HPDE6-E6E7 (cell line): Measurements from ENCODE around the gene SLTM.
"Not testable (repeated sequence)": the region's sequence is repeated elsewhere in the genome, so short reads cannot be mapped to it uniquely, and the experiment has no call there.

Experiments used
- DNase-seq: peaks from one replicate; pipeline ENCODE4 v3.0.0; 2011; ENCODE audit warnings: missing footprints; ENCODE audit errors: extremely low spot score

The SLTM gene

DNA sequence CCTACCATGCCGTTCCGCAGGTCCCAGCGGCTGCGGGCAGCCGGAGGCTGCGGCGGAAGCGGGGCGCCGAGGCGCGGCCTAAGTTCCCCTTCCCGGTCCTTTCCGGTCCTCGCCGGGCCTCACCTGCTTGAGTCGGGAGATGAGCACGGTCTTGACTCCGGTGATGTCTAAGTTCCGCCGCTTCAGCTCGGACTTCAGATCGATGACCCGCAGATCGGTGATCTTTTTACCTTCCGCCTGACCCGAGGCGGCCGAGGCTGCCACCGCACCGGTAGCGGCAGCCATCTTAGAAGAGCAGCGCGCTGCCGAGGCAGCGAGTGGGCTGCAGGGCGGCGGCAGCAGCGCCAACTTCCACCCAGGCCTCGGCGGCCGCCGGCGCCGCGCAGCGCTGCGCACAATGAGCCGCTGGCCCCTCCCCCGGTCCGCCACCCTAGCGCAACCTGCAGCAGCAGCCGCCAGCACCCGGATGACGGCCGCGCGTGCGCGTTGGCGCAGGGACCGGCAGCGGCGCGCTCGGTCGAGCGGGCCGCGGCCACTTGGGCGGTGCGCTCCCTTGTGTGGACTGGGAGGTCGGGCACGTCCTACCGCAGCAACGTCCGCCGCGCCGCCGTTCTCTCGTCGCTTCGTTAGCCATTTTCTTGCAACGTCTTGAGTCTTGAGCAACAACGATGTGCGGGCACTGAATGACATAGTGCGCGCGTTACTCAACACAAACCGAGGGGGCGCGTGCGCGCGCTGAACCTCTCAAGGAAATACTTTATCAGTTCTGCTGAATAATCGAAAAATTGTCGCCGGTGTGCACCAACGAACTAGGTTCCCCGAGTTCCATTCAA lies at the start of gene SLTM:
Gene SLTM, minus strand, starts transcription at position 399 of the 833 bp plus-strand sequence. Its CDS starts 114 bp downstream, at position 285.
- peak; percentile 85 for DNase-seq

DNA sequence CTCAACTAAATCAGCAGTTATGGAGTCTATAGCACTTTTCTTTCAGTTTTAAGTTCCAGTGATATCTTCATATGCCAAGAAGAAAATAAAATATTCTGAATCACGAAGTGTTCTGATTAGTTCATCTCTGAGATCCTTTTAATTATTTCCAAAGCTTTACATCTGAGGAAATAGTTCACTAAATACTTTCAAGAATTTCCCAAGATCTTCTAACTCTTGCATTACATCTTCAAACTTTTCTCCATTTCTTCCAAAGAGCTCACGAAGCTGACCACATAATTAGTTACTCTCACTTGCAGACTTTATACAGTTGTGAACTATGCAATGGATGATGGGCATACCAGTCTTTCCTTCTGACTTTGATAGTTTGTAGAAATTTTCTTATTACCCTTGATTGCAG lies 49.8 kb upstream of the SLTM start:
- DNase-seq: no peak

DNA sequence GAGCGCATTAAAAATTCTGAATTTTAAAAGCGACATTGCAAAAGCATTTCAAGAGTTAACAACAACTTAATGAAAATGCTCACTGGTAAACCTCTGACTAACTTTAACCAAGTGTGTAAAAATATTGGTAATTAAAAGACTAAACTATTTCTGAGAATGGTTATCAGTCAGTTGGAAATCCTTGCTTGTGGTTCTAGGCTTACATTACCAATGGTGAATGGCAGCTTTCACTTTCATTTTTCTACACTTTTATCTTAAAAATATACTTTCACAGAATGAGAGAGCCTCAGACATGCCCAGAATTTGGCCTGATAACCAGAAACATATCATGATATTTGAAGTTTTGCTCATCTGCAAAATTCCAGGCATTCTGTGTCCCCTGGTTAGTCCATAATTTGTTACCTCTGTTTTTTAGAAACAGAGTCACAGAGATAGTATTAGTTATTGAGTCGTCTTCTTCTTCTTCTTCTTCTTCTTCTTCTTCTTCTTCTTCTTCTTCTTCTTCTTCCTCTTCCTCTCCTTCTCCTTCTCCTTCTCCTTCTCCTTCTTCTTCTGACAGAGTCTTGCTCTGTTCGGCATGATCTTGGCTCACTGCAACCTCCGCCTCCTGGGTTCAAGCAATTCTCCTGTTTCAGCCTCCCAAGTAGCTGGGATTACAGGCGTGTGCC lies 48.5 kb upstream of the SLTM start:
- no peak for DNase-seq

DNA sequence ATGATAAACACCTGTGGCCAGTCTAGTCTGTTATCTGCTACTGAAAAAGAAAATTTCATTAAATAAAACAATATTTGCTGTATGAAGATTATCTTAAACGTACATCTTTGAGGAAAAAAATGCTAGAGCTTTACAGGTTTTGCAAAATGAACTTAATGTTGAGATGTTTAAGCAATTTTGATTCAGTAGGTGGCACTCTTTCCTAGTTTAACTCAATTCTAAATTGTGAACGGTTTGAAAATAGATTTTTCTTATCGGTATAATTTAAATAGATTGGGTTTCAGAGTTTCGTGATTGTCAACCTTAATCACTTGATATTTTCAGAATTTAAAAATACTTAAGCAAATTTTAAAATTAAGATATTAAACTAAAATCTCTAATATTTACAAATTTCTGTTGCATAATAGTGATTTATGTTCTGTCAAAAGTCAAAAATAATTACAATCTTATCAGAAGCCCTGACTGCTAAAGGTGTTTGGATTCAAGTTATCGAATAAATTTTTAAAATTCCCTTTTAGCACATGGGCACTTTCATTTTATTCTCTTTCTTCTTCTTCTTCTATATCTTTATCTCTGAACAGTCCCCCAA lies 47.0 kb upstream of the SLTM start:
- no peak for DNase-seq

DNA sequence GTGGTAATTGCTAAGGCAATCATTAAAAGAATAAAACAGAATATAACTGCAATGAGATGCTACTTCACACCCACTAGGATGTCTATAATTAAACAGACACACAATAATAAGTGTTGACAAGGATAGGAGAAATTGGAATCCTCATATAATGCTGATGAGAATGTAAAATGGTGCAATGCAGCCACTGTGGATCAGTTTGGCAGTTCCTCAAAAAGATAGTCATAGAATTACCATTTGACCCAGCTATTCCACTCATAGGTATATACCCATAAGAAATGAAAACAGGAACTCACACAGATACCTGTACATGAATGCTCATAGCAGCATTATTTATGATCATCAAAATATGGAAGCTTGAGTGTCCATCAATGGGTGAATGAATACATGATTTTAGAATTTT lies 44.4 kb upstream of the SLTM start:
- no peak for DNase-seq

DNA sequence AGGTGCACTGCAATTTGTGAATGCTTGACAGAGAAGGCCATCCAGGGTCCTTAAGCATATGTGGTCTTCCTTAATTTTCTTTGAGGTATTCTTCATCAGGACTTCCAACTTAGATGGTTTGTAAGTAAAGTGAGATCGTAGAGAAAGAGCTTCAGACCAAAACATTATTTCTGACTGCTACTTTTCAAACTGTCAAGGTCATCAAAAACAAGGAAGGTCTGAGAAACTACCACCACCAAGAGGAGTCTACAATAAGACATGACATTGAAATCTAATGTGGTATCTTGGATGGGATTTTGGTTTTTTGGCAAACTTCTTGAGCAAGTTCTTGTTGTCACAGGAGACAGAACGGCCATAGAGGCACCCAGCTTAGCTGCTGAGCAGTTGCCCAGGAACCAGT lies 34.0 kb upstream of the SLTM start:
- no peak for DNase-seq

DNA sequence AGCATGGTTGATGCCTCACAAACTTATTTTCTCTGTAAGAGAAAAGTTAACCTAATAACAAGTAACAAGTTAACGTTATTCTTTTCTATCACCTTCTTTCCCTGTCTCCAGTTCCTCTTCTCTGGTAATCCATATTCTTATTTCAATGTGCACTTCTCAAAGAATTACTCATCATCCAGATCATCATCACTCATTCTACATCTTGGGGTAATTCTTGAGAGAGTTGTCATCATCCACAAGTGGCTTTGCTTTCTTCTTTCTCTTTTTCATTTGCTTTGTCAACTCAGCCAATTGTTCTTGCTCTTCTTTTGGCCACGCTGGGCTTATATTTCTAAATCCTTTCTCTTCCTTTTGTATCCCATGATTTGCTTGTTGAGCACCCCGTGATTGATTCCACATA lies 33.2 kb upstream of the SLTM start:
- no peak for DNase-seq

DNA sequence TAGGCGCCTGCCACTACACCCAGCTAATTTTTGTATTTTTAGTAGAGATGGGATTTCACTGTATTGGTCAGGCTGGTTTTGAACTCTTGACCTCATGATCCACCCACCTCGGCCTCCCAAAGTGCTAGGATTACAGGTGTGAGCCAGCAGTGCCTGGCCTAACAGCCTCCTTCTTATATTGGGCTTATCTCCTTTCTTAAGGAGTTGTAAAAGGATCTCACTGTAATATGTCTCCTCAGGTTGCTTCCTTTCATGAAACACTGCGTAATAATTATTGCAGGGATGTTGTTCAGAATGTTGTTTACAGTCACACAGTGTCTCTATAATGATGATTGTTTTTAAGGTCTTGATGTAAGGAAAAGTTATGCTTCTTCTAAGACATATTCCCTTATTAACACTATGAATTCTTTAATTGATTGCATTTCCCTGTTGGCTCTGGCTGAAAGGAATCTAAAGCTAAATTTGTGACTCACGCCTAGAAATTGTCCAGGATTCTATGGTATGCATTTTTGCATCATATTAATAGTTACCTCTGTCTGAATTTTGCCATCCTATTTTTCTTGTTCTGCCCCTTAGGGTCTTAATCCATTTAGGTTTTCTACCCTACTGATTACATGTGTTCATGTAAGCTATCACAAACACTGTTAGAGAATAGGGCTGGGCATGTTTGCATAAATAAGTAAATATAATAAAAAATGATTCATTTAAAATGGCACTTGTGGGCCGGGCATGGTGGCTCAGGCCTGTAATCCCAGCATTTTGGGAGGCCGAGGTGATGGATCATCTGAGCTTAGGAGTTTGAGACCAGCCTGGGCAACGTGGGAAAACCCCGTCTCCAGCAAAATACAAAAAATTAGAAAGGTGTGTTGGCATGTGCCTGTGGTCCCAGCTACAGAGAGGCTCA lies 29.4 kb upstream of the SLTM start:
- DNase-seq: no peak

DNA sequence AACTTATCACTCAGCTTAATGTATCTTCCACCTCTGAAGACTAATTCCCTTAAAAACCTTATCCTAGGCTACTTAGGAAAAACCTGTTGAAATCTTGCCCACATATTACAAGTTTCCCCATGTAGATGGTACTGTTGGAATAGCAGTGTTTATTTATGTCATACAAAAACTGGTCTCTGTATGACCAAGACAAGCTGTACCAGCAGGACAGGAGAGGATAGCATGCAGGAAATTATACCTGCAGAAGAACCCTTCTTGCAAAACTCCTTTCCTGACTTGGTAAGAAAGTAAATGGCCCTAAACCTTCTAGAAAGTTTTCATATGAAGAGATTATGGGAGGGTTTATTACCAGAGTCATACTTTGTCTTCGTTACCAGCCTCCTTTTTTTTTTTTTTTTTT lies 28.7 kb upstream of the SLTM start:
- DNase-seq: no peak

DNA sequence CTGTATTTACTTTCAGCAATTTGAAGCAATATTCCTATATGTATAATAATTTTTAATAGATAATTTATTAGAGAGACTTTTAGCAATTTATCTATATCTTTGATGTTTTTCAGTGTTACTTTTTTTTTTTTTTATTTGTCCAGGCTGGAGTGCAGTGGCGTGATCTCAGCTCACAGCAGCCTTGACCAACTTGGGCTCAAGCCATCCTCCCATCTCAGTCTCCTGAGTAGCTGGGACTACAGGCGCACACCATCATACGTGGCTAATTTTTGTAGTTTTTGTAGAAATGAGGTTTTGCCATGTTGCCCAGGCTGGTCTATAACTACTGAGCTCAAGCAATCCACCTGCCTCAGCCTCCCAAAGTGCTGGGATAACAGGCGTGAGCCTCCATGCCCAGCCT lies 25.3 kb upstream of the SLTM start:
- DNase-seq: no peak

DNA sequence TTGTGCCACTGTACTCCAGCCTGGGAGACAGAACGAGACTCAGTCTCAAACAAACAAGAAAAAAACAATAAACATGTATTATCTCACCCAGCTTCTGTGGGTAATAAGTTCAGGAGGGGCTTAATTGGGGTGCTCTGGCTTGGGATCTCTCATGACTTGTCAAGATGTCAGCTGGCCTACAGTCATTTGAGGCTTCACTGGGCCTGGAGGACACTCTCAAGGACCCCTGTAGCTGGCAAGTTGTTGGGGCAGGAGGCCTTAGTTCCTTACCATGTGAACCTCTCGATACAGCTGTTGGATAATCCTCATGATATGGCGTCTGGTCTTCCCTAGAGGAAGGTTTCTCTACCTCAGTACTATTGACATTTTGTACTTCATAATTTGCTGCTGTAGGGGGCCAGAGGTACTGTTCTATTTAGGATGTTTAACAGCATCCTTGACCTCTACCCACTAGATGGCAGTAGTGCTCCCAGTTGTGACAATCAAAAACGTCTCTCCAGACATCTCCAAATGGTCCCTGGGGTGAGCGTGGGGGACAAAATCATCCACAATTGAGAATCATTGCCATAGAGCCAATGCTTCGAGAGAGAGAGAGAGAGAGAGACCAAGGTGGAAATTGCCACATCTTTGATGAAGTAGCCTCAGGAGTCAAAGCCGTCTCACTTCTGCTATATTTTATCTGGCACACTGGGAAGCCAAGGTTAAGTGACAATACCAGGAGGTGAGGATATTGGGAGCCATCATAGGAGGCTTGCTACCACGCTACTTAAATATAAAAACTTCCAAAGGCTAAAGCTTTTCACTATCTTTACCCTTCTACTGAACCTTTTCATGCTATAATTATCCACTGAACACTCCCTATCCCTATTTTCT lies 23.9 kb upstream of the SLTM start:
- no peak for DNase-seq

DNA sequence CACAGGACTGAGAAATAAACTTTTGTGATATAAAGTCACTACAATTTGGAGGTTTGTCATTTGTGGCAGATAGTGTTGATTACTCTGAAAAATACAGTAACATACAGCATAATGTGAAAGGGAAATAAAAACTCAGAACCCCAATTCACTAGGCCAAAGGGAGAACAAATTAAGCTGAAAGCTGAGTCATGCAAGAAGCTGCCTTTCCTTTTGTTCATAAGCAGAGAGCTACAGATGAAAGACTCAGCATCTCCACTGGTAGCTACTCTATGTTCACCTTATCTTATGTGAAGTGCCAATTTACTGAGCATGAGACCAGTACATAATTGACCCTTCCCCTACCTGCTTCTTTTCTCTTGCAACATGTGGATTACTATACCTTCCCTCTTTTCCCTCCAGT lies 19.3 kb upstream of the SLTM start:
- DNase-seq: no peak

DNA sequence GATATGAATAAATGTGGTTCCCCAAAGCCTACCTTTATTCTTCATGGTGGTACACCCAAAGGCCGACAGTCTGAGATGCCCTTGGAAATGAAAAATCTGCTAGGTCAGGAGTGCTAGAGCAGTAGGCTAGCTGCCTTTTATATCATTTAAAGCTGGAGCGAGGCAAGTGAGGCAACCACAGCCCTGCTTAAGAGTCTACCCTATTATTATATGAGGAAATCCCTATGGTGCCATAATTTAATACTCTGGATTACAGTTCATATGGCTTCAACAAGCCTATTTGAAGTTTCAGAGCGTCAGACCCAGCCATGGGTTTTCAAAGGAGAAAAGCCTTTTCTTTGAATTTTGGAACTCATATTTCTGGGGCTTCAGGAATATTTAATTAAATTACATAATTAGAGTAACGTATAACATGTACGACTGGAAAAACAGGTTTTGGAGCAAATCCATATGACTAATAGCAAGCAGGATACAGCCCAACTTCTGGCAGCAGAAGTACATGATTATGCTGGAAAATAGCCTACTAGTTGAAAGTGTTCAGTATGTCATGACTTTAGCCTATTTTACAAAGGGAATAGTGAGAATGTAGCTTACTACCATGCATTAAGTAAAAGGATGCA lies 18.0 kb upstream of the SLTM start:
- DNase-seq: peak; percentile 59

DNA sequence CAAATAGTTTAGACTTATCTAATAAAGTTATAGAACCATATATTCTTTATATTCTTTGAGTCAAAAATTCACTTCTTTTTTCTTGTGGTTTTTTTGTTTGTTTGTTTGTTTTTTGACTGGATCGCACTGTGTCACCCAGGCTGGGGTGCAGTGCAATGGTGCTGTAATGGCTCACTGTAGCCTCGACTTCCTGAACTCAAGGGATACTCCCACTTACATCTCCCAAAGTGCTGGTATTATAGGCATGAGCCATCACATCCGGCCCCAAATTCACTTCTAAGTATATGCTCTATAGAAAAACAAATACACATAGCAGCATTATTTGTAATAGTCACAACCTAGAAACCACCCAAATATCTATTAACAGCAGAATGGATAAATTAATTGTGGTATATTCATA lies 13.7 kb upstream of the SLTM start:
- DNase-seq: no peak

DNA sequence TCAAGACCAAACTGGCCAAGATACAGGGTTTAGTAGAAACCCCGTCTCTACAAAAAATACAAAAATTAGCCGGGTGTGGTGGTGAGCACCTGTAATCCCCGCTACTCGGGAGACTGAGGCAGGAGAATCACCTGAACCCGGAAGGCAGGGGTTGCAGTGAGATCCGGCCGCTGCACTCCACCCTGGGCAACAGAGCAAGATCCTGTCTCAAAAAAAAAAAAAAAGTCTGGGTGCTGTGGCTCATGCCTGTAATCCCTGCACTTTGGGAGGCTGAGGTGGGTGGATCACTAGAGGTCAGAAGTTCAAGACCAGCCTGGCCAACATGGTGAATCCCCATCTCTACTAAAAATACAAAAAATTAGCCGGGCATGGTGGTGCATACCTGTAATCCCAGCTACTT lies 1.5 kb upstream of the SLTM start:
- DNase-seq: not testable (repeated sequence)

DNA sequence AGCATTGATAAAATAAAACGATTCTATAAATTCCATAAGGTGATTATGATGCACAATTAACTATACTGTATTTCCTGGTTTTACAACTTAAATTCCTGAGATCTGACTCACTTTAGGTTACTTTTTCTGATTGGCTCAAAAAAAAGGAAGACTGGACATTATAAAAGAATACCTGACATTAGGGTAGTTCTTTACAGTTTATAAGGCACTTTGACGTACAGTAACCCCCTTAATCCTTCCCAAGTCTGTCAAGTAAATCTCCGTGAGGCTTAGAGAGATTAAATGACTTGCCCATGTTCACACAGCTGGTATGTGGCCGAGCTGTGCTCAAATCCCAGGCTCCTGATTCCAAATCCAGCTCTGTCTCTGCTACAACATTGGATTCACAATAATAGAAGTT lies 1.0 kb upstream of the SLTM start:
- DNase-seq: no peak

DNA sequence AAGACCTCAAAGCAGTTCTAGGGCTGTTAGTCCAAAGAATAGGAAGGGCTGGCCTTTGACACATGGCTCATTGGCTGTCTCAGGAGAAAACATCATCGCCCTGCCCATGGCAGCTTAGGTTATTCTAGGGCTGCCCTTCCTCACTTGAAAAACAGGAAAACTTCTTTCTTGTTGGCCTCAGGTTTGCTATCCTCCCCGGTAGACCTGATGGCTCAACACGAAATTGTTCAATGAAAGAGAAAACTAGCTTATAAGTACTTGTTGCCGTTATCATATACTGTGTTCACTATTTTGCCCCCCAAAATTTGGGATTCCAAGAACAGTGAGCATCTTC lies 602 bp upstream of the SLTM start:
- DNase-seq: no peak

DNA sequence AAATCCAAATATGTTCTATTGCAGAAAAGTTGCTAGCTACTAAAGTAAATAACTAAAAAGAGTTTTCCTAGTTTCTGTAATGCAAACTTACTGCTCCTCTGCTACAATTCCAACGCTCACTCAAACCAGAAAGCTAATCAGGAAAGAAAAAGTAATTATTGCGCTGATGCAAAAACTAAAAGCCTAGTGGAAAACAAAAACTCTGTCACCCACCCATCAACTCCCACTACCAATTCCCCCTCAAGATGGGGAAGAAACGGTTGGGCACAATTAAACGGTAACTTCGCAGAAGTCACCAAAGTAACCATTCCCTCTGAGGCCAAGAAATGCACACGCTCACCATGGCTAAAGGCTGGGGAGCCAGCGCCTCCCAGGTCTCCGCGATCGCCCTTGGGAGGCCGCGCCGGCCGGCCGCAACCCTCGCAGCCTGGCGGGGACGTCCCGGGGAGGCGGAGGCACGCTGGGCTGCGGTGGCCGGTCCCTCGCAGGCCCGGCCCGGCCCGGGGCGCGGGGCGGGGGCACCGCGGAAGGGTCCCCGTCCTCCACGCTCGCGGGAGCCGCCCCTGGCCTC lies 684 bp downstream of the SLTM start:
- no peak for DNase-seq

DNA sequence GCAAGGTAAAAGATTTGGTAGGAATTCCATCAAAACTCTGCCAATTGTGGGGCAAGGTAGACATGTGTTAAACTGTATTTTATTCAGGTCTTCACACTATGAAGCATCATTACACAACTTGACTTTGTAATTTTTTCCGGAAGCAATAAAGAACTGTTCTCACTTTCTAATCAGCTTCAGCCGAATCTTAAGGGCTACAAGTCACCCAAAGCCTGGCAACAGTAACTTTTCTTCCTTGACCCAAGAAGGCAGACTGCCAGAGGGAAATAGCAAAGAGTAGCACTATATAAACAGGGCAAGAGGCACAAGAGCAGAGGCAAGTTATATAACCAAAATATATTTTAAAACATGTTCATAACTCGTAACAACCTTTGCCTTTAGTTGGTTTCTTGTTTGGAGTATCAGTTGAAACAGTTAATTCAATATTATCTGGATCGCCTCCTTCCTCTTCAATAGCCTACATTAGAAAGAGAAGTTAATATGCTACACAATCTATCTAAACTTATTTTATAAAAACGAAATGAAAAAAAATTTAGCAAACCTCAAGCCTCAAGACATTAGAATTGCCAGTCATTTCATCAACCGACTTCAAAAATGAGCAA lies 1.4 kb downstream of the SLTM start:
- DNase-seq: no peak

DNA sequence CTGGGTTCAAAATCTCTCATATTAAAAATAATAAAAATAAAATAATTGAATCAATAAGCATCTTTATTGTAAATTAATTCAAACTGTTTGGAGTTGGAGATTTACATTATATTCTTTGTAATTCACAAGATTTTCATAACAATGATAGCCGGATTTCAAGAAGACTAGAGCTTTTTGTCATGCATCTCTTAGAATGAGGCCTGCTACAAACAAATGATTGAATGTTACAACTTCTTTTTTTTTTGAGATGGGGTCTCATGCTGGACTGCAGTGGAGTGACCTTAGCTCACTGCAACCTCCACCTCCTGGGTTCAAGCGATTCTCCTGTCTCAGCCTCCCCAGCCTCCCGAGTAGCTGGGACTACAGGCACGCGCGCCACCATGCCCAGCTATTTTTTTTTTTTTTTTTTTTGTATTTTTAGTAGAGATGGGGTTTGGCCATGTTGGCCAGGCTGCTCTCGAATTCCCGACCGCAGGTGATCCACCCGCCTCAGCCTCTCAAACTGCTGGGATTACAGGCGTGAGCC lies 3.5 kb downstream of the SLTM start:
- no peak for DNase-seq
